PC-3 (cell line): ENCODE measurements around the gene PTDSS2. TPM values are rescaled to one million over a fixed set of nuclear protein-coding genes. Genes with fewer than 3 reads are reported as not detected.

Experiments used
- ATAC-seq: fragments of 200-7000 bp; cut with Tn5 transposase; 2 replicates; pipeline ENCODE4 v1.9.1; 2020; ENCODE audit warnings: mild to moderate bottlenecking, moderate library complexity
- BruUV-seq: library from RNA; stranded (reverse); fragments of 400-500 nt; replicated peaks from 2 replicates; lab custom pipeline; 2021; lab: Mats Ljungman, UMichigan
- CTCF ChIA-PET: fragments of 300-600 bp; sonication (Branson Sonifier 250); formaldehyde crosslinking; loops from one replicate; lab custom pipeline; 2022; ENCODE audit warnings: antibody characterized with exemption; lab: Charles Lee
- POLR2A ChIA-PET: fragments of 300-600 bp; sonication (Branson Sonifier 250); formaldehyde crosslinking; loops from one replicate; lab custom pipeline; 2022; ENCODE audit warnings: antibody characterized with exemption; ENCODE audit not compliant: unreplicated experiment; lab: Charles Lee
- DNase-seq: peaks from one replicate; pipeline ENCODE4 v3.0.0-alpha.2; 2015
- H2AFZ ChIP-seq: fragments of 300-600 bp; sonication (generic); 2 replicates; pipeline ENCODE4 v1.6.0; 2016; ENCODE audit warnings: antibody characterized with exemption, low read length
- H3F3A ChIP-seq: fragments of 300-600 bp; sonication (generic); one replicate; pipeline ENCODE4 v1.6.0; 2017; ENCODE audit warnings: antibody characterized with exemption, low read length, control low read depth, mild to moderate bottlenecking; ENCODE audit not compliant: unreplicated experiment
- H3K27ac ChIP-seq: fragments of 300-600 bp; sonication (generic); 2 replicates; pipeline ENCODE4 v1.5.1; 2016; ENCODE audit warnings: mild to moderate bottlenecking, low read length
- H3K27me3 ChIP-seq: fragments of 300-600 bp; sonication (generic); 2 replicates; pipeline ENCODE4 v1.6.1; 2016; ENCODE audit warnings: low read length, mixed read lengths
- H3K36me3 ChIP-seq: fragments of 300-600 bp; sonication (generic); 2 replicates; pipeline ENCODE4 v1.6.1; 2016; ENCODE audit warnings: low read depth, mixed run types, low read length, mixed read lengths
- H3K4me1 ChIP-seq: fragments of 300-600 bp; sonication (generic); 2 replicates; pipeline ENCODE4 v1.5.1; 2016; ENCODE audit warnings: low read length; ENCODE audit not compliant: insufficient read depth
- H3K4me2 ChIP-seq: fragments of 300-600 bp; sonication (generic); 2 replicates; pipeline ENCODE4 v1.6.0; 2016; ENCODE audit warnings: low read length
- H3K4me3 ChIP-seq: fragments of 300-600 bp; sonication (generic); 2 replicates; pipeline ENCODE4 v1.5.1; 2016; ENCODE audit warnings: mild to moderate bottlenecking, low read length, mixed read lengths
- H3K79me2 ChIP-seq: fragments of 300-600 bp; sonication (generic); 2 replicates; pipeline ENCODE4 v1.6.1; 2017; ENCODE audit warnings: low read length, mixed read lengths
- H3K9ac ChIP-seq: fragments of 300-600 bp; sonication (generic); 2 replicates; pipeline ENCODE4 v1.6.0; 2016; ENCODE audit warnings: mild to moderate bottlenecking, low read length
- H3K9me2 ChIP-seq: fragments of 300-600 bp; sonication (generic); replicated peaks from 2 replicates; pipeline ENCODE4 v1.6.1; 2016; ENCODE audit warnings: mixed run types, low read length, mixed read lengths
- H3K9me3 ChIP-seq: fragments of 300-600 bp; sonication (generic); 2 replicates; pipeline ENCODE4 v1.6.1; 2016; ENCODE audit warnings: low read length, mixed read lengths
- H4K20me1 ChIP-seq: fragments of 300-600 bp; sonication (generic); 2 replicates; pipeline ENCODE4 v1.6.1; 2016; ENCODE audit warnings: low read length, mixed read lengths
- CTCF ChIP-seq: fragments of 300-600 bp; sonication (generic); conservative IDR thresholded peaks from 2 replicates; pipeline ENCODE4 v1.5.1; 2017; ENCODE audit warnings: antibody characterized with exemption, low read depth, mild to moderate bottlenecking, low read length
- EZH2 ChIP-seq: fragments of 300-600 bp; sonication (generic); IDR thresholded peaks from one replicate; pipeline ENCODE4 v1.6.1; 2017; ENCODE audit warnings: antibody characterized with exemption, mild to moderate bottlenecking, low read length; ENCODE audit not compliant: unreplicated experiment
- EZH2phosphoT487 ChIP-seq: fragments of 300-600 bp; sonication (generic); IDR thresholded peaks from 2 replicates; pipeline ENCODE4 v1.6.1; 2018; ENCODE audit warnings: mild to moderate bottlenecking, antibody characterized with exemption, low read length, borderline replicate concordance
- intact Hi-C: fragments of 100-400 bp; cut with micrococcal nuclease; formaldehyde crosslinking; loops from 2 replicates; pipeline ENCODE4 v1.9.0; 2023
- total RNA-seq: library from RNA; depleted of rRNA; stranded (reverse); fragments of >200 nt; gene quantifications from 2 replicates; pipeline ENCODE4 v1.2.3, GENCODE V29; 2014

Gene PTDSS2
- total RNA-seq, 1 experiment from 2014 or later: 53.0 TPM

- Histone ChIP-seq H3K4me3 (peak overlapping the region; percentile 62), H3K36me3 (no peaks in the 10 kb centered on the region), H2AFZ (no peak overlapping the region), H3K79me2 (peaks cover 25% of the 10 kb centered on the region), H3K4me1 (peaks cover 27% of the 10 kb centered on the region), H3F3A (no peaks in the 10 kb centered on the region), H3K4me2 (peak overlapping the region; percentile 98), H3K27ac (no peak overlapping the region), H3K9ac (no peak overlapping the region), H4K20me1 (no peaks in the 10 kb centered on the region), H3K9me3 (no peaks in the 10 kb centered on the region), H3K27me3 (no peaks in the 10 kb centered on the region), H3K9me2 (no peaks in the 10 kb centered on the region)
- POLR2A ChIA-PET: interaction anchor here (0.6 kb wide), 1 partner anchor 41 kb away, joined by 3 read pairs; no protein-coding TSS in a partner anchor
- TF ChIP-seq CTCF (no peak), EZH2 (no peak), EZH2phosphoT487 (no peak)
- CTCF ChIA-PET: no interaction called here
- BruUV-seq: no TSS peak
- intact Hi-C loops: loop anchor here (2.0 kb wide), 1 partner anchor 34 kb away; no protein-coding TSS in a partner anchor
- no peak for DNase-seq
- ATAC-seq: no peak
These were observed 35.7 kb upstream of the PTDSS2 start for GRCh38 chr11:414318-414857.

GRCh38 chr11:415640-416041 lies 34.4 kb upstream of the PTDSS2 start:
- DNase-seq (no peak), ATAC-seq (no peak)
- peaks cover 25% of the 10 kb centered on the region for H3K79me2 ChIP-seq
- H3K4me2 ChIP-seq: peak overlapping the region; percentile 98
- H3K4me1 ChIP-seq: peaks cover 27% of the 10 kb centered on the region
- H3K4me3 ChIP-seq: peak overlapping the region; percentile 80
- H4K20me1 ChIP-seq: no peaks in the 10 kb centered on the region
- ChIA-PET CTCF (interaction anchor here (1.5 kb wide), 1 partner anchor 33 kb away, joined by 8 read pairs; no protein-coding TSS in a partner anchor), POLR2A (no interaction called here)
- H3K9ac ChIP-seq: no peak overlapping the region
- no peaks in the 10 kb centered on the region for H3K9me3 ChIP-seq
- no peak overlapping the region for H2AFZ ChIP-seq
- no peak overlapping the region for H3K27ac ChIP-seq
- no peaks in the 10 kb centered on the region for H3K27me3 ChIP-seq
- no TSS peak for BruUV-seq
- no peak for TF ChIP-seq EZH2
- TF ChIP-seq CTCF: peak; percentile 21; the same call in 1 of the 2 replicates
- no peak for TF ChIP-seq EZH2phosphoT487
- no peaks in the 10 kb centered on the region for H3F3A ChIP-seq
- intact Hi-C loops: loop anchor here (2.0 kb wide), 1 partner anchor 33 kb away; no protein-coding TSS in a partner anchor
- no peaks in the 10 kb centered on the region for H3K36me3 ChIP-seq
- H3K9me2 ChIP-seq: no peaks in the 10 kb centered on the region
